RWPE1 (cell line): ENCODE results near the gene NOTCH3.

ENCODE experiments used
- CTCF ChIA-PET: fragments of 350-600 bp; sonication (Branson Sonifier 250); formaldehyde crosslinking; extraction: SDS; loops from one replicate; lab custom pipeline; 2021; lab: Yijun Ruan, JAX
- POLR2A ChIA-PET: fragments of 400-600 bp; formaldehyde crosslinking; extraction: SDS; loops from one replicate; lab custom pipeline; 2020; ENCODE audit warnings: antibody characterized with exemption; ENCODE audit not compliant: low non-redundant PET; lab: Yijun Ruan, JAX
- DNase-seq: peaks from one replicate; pipeline ENCODE4 v3.0.0; 2012; ENCODE audit warnings: low spot score
- H3K27ac ChIP-seq: fragments of 450-650 bp; 2 replicates; pipeline ENCODE4 v1.5.1; 2017
- TF ChIP-seq, protein P1 (sequence below): fragments of 450-650 bp; conservative IDR thresholded peaks from 2 replicates; pipeline ENCODE4 v1.5.1; 2017; ENCODE audit warnings: low read depth, mild to moderate bottlenecking

Gene NOTCH3

DNA sequence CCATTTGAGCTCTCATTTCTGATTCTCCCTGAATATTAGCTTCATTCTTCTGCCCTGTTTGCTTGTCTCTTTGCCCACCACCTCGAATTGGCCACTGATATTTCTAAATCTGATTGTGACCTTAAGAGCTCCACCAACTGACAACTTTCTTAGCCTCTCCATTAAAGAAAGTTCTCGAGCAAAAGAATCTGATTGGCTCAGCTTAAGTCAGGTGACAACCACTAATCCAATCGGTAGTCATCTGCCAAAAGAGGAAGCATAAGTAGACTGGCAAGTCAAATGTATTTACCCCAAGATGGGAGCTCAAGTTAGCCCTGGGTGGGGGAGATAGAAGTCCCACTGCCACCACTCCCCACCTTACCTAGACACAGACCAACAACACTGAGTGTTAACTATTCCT lies 41.5 kb downstream of the NOTCH3 start:
- ChIA-PET CTCF (interaction anchor here (1.1 kb wide), 2 partner anchors 18 to 19 kb away, joined by 3 to 7 read pairs; no protein-coding TSS in a partner anchor), POLR2A (no interaction called here)
- DNase-seq = no peak
- no peak overlapping the region for H3K27ac ChIP-seq
- TF ChIP-seq, protein P1, sequence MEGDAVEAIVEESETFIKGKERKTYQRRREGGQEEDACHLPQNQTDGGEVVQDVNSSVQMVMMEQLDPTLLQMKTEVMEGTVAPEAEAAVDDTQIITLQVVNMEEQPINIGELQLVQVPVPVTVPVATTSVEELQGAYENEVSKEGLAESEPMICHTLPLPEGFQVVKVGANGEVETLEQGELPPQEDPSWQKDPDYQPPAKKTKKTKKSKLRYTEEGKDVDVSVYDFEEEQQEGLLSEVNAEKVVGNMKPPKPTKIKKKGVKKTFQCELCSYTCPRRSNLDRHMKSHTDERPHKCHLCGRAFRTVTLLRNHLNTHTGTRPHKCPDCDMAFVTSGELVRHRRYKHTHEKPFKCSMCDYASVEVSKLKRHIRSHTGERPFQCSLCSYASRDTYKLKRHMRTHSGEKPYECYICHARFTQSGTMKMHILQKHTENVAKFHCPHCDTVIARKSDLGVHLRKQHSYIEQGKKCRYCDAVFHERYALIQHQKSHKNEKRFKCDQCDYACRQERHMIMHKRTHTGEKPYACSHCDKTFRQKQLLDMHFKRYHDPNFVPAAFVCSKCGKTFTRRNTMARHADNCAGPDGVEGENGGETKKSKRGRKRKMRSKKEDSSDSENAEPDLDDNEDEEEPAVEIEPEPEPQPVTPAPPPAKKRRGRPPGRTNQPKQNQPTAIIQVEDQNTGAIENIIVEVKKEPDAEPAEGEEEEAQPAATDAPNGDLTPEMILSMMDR = no peak

DNA sequence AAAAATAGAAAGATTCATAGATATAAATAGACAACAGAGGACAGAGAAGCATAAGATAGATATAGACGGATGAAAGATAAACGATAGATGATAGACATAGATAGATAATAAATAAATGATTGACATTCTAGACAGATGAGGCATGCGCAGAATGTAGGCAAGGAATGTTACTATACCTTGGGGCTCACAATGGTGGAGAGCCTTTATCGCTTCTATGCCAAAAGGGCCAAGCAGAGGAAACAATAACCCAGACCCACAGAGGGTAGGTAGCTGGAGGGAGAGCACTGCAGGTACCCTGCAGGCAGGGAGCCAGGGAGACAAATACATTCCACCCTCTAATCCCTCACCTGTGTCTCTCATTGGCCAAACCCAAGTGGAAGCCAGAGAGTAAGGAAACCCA lies 44.4 kb downstream of the NOTCH3 start:
- TF ChIP-seq, protein P1 = no peak
- ChIA-PET POLR2A (no interaction called here), CTCF (no interaction called here)
- no peak overlapping the region for H3K27ac ChIP-seq
- no peak for DNase-seq

DNA sequence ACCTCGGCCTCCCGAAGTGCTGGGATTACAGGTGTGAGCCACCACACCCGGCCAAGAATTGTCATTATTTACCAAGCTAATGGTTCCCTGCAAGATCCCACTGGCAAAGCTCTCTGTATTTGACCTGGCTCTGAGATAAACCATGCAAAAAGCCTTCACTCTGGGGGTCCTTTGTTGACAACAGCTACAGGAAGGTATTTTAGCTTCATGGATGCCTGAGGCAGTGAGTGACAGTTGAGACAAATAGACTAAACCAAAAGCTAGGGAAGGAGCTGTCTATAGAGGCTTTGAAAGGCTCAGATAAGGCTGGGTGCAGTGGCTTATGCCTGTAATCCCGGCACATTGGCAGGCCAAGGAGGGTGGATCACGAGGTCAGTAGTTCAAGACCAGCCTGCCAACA lies 45.5 kb downstream of the NOTCH3 start:
- DNase-seq = no peak
- TF ChIP-seq, protein P1 = no peak
- ChIA-PET CTCF (no interaction called here), POLR2A (no interaction called here)
- H3K27ac ChIP-seq = no peak overlapping the region

DNA sequence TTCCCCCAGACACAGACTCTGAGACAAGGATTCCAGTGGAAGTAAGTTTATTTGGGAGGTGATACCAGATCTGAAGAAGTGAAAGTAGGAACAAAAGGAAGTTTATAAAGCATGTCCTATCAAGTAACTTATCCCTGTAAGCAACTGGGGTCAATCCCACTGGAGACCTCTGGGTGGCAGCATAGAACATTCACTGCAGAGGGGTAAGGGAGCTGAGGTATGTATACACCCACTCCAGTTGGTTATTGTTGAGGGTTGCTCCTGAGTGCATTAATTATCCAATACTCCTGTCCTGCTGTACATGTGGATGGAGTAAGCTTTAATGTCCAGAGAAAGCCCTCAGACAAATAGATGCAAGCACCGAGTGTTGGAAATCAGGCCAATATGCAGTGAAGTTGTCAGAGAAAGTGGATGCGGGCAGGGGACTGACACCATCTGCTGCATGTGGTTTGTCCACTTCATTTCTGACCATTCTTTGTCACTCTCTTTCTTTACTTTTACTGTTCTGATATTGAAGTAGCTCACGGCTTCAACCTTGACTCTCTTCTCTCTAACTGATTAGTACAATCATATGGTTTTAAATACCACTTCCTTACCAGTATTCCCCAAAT lies 46.7 kb downstream of the NOTCH3 start:
- ChIA-PET CTCF (interaction anchor here (0.6 to 1.8 kb wide), 7 partner anchors 14 to 562 kb away, joined by 3 to 9 read pairs (median 3); no protein-coding TSS in a partner anchor), POLR2A (no interaction called here)
- DNase-seq = peak; percentile 53
- TF ChIP-seq, protein P1 = peak; percentile 70
- H3K27ac ChIP-seq = no peak overlapping the region

DNA sequence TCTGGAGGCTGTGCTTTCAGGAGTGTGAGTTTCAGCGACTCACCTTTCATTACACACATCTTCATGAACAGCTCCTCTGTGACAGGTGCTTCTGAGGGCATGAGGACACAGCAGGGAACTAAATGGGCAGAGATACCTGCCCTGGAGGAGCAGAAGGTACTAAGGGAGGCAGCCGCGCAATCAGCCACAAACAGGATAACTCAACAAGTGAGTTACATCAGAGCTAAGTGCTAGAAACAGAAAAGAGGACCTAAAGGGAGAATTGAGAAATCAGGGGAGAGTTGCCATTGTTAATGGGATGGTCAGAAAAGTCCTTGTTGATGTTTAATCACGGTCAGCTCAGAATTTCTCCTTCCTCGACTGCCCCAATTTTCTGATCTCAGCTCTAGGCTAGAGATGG lies 51.1 kb downstream of the NOTCH3 start:
- TF ChIP-seq, protein P1 = no peak
- POLR2A ChIA-PET = no interaction called here

DNA sequence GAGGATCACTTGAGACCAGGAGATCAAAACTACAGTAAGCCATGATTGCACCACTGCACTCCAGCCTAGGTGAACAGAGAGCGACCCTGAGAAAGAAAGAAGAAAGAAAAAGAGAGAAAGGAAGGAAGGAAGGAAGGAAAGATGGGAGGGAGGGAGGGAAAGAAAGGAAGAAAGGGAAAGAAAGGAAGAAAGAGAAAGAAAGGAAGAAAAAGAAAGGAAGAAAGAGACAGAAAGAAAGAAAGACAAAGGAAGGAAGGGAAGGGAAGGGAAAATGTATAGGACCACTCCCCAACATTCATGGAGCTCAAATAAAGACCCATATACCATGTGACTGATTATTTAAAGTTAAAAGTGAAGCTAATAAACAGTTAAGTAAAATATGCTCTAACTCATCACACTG lies 53.7 kb downstream of the NOTCH3 start:
- ChIA-PET CTCF (interaction anchor here (1.0 to 1.6 kb wide), 2 partner anchors 14 to 55 kb away, joined by 3 to 5 read pairs; no protein-coding TSS in a partner anchor), POLR2A (no interaction called here)
- no peak for DNase-seq
- H3K27ac ChIP-seq = no peak overlapping the region
- TF ChIP-seq, protein P1 = no peak

More for the DNA sequence above, 51.1 kb downstream of the NOTCH3 start:
- H3K27ac ChIP-seq = no peak overlapping the region
- CTCF ChIA-PET = interaction anchor here (0.5 to 1.5 kb wide), 6 partner anchors 24 to 1266 kb away, joined by 3 to 23 read pairs (median 6); no protein-coding TSS in a partner anchor
- DNase-seq = no peak
